ENCODE data around the gene ARFRP1. TPM values are rescaled to one million over a fixed set of nuclear protein-coding genes. Genes with fewer than 3 reads are reported as not detected.

ARFRP1 gene
- total RNA-seq, 1 donor from 2014 or later, result 49.4 TPM

- Histone ChIP-seq H3K9me3 (no peaks in the 10 kb centered on the region), H3K36me3 (peaks cover 73% of the 10 kb centered on the region), H3K27ac (peak overlapping the region; percentile 93), H3K27me3 (no peaks in the 10 kb centered on the region), H3K4me1 (peaks cover 24% of the 10 kb centered on the region), H3K4me3 (peak overlapping the region; percentile 75)
- TF ChIP-seq CTCF (IDR thresholded peaks at IDR 0.05), result no peak
- ATAC-seq, result no peak
- DNase-seq, result peak; percentile 66
- intact Hi-C loops (cut with DNase I), result no loop called here
Observed at GRCh38 chr20:63708301-63709148, 749 bp upstream of the ARFRP1 start.

DNA sequence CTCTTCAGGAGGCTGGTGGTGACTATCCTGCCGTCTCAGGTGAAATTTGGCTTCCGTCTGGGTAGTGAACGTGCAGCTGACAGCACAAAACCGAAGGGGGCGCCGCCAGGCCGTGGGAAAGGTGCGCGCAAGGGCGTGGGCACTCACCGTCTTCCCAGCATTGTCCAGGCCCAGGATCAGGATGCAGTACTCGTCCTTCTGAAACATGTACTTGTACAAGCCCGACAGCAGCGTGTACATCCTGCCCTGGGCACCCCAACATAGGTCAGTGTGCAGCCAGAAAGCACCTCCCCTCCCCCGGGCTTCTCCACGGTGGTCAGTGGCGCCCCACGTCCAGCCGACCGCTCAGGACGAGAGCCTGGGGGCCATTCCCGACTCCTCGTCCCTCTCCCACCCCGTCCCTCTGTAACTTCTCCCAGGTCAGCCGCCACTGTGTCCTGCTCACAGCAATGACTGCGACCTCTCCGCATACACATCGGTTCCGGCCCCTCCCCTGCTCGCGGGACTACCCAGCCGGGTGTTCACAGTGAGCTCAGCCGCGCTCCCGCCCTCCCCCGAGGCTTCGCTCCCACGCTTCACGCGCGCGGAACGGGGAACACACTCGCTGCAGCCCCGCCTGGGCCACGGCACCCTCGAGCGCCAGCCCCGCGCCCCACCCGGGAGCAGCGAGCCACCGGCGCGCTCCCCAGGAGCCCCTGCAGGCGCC is 771 bp downstream of the ARFRP1 start:
- peak; percentile 27 for TF ChIP-seq CTCF (IDR thresholded peaks at IDR 0.05)
- no peaks in the 10 kb centered on the region for H3K9me3 ChIP-seq
- H3K4me3 ChIP-seq, result peak overlapping the region; percentile 75
- peaks cover 24% of the 10 kb centered on the region for H3K4me1 ChIP-seq
- ATAC-seq, result peak; percentile 51
- intact Hi-C loops (cut with DNase I), result no loop called here
- H3K36me3 ChIP-seq, result peaks cover 62% of the 10 kb centered on the region
- H3K27ac ChIP-seq, result peak overlapping the region; percentile 93
- no peaks in the 10 kb centered on the region for H3K27me3 ChIP-seq
- peak; percentile 83 for DNase-seq

DNA sequence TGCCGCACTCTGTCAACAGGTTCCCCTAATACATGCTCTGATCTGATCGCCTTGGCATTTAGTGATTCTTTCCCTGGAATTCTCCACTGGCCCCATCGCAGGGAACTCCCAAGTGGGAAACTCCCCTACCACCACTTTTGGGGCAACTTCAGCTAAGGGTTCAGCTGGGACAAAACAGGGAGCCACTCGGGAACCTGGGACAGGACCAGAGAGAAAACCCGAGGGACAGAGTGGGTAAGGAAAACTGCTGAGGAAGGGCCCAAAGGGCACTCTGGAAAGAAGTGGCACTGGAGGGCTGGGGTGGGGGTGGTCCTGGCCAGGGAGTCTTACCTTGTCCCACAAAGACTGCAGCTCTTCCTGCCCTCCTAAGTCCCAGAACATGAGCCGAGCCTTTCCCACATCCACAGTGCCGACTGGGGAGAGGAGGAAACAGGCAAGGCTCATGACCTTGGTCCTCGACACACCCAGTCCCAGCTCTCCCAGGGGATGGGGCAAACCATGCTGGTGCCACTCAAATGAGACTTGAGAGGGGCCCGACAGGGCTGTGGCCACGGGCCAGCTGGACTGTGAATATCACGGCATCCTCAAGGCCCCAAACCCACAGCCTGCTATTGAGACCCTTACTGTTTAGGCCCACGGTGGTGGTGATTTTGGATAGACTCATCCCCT is 1.6 kb downstream of the ARFRP1 start:
- ATAC-seq (no peak), DNase-seq (no peak)
- no peaks in the 10 kb centered on the region for H3K27me3 ChIP-seq
- peak overlapping the region; percentile 93 for H3K27ac ChIP-seq
- H3K9me3 ChIP-seq, result no peaks in the 10 kb centered on the region
- TF ChIP-seq CTCF (IDR thresholded peaks at IDR 0.05), result no peak
- peaks cover 53% of the 10 kb centered on the region for H3K36me3 ChIP-seq
- peak overlapping the region; percentile 75 for H3K4me3 ChIP-seq
- H3K4me1 ChIP-seq, result peaks cover 24% of the 10 kb centered on the region
- intact Hi-C loops (cut with DNase I), result no loop called here

DNA sequence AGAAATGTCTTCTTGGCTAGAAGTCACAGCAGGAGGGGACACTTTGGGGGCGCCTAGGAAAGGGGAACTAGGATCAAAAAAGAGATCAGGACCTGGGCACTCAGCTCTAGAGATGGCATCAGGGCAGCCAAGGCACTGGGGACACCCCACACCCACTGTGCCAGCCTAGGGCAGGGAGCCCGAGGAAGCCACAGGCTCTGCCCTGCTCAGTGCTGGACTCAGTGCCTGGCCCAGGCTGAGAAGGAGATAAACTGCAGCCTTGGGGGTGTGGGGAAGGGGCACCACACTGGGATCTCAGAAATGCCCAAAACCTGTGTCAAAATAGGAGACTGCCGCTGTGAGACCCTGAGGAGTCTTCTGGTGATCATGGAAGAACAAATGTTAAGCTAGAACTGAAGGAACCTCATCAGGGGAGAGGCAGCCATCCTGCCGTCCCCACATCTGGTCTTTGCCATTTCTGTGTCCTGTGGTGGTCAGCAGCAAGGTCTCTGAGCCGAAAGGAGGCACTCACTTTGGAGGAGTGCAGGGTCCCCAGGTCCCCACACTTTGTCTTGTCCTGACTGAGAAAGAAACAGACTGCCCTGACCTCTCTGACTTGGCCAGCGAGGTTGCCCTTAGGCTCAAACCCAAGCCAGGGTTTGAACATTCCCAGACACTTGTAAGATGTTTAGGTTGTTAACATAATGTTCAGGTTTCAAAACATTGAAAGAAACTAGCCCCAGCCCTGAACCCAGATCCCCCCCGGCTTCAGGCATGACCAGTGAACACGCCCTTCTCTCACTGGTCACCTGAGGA is 2.3 kb downstream of the ARFRP1 start:
- H3K36me3 ChIP-seq, result peaks cover 47% of the 10 kb centered on the region

More for the DNA sequence above, 2.3 kb downstream of the ARFRP1 start:
- no peaks in the 10 kb centered on the region for H3K9me3 ChIP-seq
- no peaks in the 10 kb centered on the region for H3K27me3 ChIP-seq
- H3K27ac ChIP-seq, result no peak overlapping the region
- no peak overlapping the region for H3K4me3 ChIP-seq
- no peak for ATAC-seq
- no peak for TF ChIP-seq CTCF (IDR thresholded peaks at IDR 0.05)
- no peak for DNase-seq
- peaks cover 24% of the 10 kb centered on the region for H3K4me1 ChIP-seq
- intact Hi-C loops (cut with DNase I), result no loop called here

All from upper lobe of right lung (tissue), 1 donor.